Transverse colon (tissue), 3 donors: ENCODE data around the gene ZFAND2B.

Experiments
- CTCF ChIP-seq, 5 experiments: fragments of 200-600 bp in 3 of 5; fragments of 450-650 bp in 2 of 5; sonication (generic) in 3 of 5; IDR thresholded peaks; 1 replicate in 2 of 5; 2 replicates in 3 of 5; pipeline ENCODE4 v1.5.1; 2016 to 2017; ENCODE audit warnings: antibody characterized with exemption in 5 of 5, inconsistent platforms in 3 of 5, mild to moderate bottlenecking in 2 of 5, moderate library complexity in 1 of 5
- EP300 ChIP-seq: sonication (generic); formaldehyde crosslinking; IDR thresholded peaks from one replicate; pipeline ENCODE4 v1.6.1; 2017; ENCODE audit warnings: antibody characterized with exemption, low read depth
- POLR2A ChIP-seq: fragments of 450-650 bp; IDR thresholded peaks from one replicate; pipeline ENCODE4 v1.6.1; 2016; ENCODE audit warnings: antibody characterized with exemption, mild to moderate bottlenecking, moderate library complexity

- no peak for TF ChIP-seq CTCF (IDR thresholded peaks at IDR 0.05)
- no peak for TF ChIP-seq POLR2A
- no peak for TF ChIP-seq EP300
Observed at GRCh38 chr2:219158025-219158424, 48.6 kb upstream of the ZFAND2B start.
